ENCODE data around the gene GMNN.

GRCh38 chr6:24778878-24779277 is 4.1 kb downstream of the GMNN start:
- TF ChIP-seq CTCF (IDR thresholded peaks at IDR 0.05) (no peak), POLR2AphosphoS5 (IDR thresholded peaks at IDR 0.05) (no peak), POLR2A (IDR thresholded peaks at IDR 0.05) (no peak)

All from breast epithelium (tissue), 3 donors.